DLD1 (cell line): ENCODE results near the gene SNED1.
"Not testable (repeated sequence)": the region's sequence is repeated elsewhere in the genome, so short reads cannot be mapped to it uniquely, and the experiment has no call there.

Experiments
- in situ Hi-C: cut with HindIII; loops from 2 replicates; pipeline ENCODE4 v1.10.0; 2017; ENCODE audit warnings: low sequenced_read_pairs

SNED1 gene

DNA sequence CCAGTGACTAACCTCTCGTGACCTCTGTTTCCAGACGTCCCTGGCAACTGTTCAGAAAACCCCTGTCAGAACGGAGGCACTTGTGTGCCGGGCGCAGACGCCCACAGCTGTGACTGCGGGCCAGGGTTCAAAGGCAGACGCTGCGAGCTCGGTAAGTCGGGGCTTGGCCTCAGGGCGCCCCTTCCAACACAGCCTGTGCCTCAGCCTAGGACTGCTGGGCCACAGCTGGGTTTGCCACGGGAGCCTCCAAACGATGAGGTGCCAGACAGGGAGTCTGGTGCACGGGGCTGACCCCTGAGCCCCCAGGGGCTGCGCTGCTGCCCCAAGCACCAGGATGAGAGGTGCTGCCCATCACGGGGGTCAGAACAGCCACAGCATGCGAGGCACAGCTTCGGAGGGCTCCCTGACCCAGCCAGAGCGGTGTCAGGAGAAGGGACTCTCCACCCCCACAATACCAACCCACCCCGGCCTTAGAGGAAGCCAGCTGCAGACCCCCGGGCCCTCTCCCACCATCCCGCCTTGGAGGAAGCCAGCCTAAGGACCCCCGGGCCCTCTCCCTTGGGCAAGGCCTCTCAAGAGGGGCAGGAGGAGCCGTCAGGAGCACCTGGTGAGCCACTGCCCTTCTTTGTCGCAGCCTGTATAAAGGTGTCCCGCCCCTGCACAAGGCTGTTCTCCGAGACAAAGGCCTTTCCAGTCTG, 83.4 kb downstream of the SNED1 start:
- in situ Hi-C loops, result no loop called here

- in situ Hi-C loops, result no loop called here
Measured at GRCh38 chr2:241082341-241083090, 84.1 kb downstream of the SNED1 start.

GRCh38 chr2:241083091-241083415, 84.6 kb downstream of the SNED1 start:
- in situ Hi-C loops, result no loop called here

GRCh38 chr2:241084856-241085444, 86.5 kb downstream of the SNED1 start:
- in situ Hi-C loops, result no loop called here

- in situ Hi-C loops, result no loop called here
Measured at GRCh38 chr2:241087420-241088268, 89.2 kb downstream of the SNED1 start.

DNA sequence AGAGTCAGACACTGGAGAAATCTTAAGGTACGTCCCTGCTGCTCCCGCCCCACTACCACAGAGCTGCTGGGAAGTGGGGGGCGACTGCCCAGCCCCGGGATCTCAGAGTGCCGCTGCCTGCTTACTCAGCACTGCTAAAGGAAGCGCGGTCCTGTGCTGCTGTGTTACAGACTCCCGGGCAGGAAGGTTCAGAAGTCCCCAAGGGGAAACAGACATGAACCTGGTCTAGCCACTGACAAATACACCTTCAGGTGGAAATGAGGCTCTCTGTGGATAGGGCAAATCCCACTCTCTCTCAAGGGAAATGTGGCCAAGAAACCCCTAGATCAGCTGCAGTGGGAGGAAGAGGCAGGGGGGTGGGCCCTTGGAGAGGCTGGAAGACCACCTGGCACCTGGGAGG, 90.0 kb downstream of the SNED1 start:
- in situ Hi-C loops, result no loop called here

GRCh38 chr2:241088791-241089732, 90.6 kb downstream of the SNED1 start:
- in situ Hi-C loops, result no loop called here

DNA sequence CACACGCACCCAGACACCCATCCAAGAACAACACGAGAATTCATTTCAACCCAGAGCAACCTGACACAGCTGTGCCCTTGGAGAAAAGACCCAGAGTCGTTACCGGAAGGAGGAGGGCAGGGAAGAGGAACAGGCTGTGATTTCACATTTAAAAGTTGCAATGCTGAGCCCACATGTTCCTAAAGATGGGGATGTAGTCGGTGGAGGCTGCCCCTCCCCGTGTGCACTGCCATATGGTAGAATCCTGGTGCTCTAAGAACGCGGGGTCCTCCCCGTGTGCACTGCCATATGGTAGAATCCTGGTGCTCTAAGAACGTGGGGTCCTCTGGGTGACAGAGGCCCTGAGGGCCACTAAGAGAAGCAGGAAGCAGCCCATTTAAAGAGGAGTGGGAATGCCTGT, 92.8 kb downstream of the SNED1 start:
- in situ Hi-C loops, result no loop called here

DNA sequence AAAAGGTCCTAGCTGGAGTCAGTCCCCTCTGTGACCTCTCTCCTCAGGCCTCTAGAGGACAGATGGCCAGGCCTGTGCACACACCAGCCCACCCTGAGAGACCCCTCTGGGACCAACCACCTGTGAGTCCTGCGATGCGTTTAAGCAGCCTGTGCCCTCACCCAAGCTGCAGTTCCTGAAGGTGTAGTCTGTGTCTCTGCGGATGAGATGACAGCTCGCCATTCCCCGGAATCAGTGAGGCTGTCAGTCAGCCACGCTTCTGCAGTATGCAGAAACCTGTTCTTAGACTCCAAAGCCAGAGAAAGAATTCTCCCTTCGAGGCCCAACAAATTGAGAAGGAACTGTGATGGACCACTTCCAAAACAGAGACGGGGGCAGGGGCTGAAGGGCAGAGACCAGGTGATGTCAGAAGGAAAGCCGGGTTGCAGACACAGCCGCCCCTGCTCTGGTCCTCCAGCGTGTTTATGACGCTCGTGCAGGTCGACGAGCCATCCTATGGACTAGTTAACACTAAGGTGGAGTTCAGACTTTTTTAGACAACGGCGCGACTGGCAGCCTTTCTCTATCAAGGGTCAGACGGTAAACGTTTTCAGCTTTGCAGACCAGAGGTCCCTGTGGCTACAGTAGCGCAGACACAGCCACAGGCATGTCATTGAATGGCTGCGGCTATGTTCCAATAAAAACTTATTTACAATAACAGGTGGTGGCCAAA, 93.5 kb downstream of the SNED1 start:
- in situ Hi-C loops, result no loop called here

GRCh38 chr2:241092677-241093076, 94.3 kb downstream of the SNED1 start:
- in situ Hi-C loops, result no loop called here

DNA sequence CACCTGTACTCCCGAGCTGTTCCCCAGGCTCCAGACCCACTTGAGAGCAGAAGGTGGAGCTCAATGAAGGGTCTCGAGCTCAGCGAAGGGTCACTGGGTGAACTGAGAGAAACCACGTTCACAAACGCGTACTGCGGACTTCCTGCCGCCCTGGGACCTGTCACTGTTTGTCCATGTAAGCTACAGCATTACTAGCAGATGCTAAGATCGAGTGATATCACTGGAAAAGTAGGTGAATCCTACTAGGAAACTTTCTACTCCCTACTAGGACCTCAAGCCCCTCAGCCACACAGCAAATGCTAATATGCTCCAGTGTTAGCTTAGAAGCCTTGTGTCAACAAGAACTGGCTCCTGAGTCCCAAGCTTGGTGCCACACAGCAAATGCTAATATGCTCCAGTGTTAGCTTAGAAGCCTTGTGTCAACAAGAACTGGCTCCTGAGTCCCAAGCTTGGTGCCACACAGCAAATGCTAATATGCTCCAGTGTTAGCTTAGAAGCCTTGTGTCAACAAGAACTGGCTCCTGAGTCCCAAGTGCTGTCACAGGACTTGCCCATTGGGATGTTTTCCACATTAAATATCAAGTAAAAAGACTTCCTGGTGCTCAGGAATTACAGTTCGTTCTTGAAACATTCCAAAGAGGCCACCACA, 94.8 kb downstream of the SNED1 start:
- in situ Hi-C loops, result not testable (repeated sequence)

GRCh38 chr2:241094172-241094571, 95.8 kb downstream of the SNED1 start:
- in situ Hi-C loops, result no loop called here

GRCh38 chr2:241094924-241095420, 96.6 kb downstream of the SNED1 start:
- in situ Hi-C loops, result no loop called here

DNA sequence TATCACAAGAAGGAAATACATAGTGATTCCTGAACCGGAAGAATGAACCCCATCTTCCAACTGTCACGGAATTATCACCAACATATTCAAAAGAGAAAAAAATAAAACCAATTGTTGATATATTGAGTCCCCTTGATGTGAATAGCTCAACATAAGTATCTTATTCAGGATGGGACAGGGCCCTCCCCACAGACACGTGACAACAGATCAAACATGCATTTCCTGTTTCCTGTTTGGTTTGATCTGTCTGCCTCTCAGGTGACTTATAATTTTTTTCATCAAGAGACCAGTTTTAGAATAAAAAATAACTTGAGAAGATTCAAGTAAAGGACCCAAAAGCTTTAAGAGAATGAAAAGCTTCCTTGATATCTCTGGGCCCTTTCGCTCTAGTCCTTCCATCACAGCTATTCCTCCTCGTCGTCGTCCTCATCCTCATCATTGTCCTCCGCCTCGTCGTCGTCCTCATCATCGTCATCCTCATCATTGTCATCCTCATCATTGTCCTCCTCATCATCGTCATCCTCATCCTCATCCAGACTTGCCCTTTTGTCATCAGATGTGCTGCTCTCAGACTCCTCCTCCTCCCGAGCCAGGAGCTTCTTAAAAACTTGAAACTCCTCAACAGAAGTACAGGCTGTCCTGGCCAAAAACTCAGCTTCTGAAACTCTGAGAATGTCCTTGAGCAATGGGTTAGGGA, 97.3 kb downstream of the SNED1 start:
- in situ Hi-C loops, result no loop called here

DNA sequence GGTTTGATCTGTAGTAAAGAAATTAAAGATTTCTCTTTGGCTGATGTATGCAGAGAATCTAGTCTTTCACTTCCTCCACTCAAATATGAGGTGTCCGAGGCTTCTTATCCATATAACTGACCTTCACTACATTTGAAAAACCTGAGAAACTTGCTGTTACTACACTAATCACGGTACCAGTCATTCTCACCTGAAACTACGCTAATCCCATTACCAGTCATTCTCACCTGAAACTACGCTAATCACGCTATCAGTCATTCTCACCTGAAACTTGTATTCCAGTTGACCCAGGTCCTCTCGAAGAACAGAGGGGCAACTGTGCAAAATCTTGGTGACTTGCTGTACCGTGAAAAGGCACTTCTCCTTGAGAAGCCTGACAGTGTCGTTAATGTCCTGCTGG, 98.6 kb downstream of the SNED1 start:
- in situ Hi-C loops, result no loop called here

DNA sequence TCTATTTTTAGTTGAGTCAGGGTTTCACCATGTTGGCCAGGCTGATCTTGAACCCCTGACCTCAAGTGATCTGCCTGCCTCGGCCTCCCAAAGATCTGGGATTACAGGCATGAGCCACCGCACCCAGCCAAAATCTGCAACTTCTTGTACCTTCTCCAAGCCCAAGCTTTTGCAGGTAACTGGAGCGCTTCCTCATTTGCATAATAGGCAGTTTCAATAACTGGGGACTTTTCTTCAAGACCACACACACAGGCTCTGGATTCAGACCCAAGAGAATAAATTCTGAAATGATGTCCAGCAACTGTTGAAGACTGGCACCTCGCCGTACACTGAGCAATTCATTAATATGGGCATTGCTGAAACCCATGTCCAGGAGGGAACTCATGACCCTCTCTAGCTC, 100.8 kb downstream of the SNED1 start:
- in situ Hi-C loops, result no loop called here

DNA sequence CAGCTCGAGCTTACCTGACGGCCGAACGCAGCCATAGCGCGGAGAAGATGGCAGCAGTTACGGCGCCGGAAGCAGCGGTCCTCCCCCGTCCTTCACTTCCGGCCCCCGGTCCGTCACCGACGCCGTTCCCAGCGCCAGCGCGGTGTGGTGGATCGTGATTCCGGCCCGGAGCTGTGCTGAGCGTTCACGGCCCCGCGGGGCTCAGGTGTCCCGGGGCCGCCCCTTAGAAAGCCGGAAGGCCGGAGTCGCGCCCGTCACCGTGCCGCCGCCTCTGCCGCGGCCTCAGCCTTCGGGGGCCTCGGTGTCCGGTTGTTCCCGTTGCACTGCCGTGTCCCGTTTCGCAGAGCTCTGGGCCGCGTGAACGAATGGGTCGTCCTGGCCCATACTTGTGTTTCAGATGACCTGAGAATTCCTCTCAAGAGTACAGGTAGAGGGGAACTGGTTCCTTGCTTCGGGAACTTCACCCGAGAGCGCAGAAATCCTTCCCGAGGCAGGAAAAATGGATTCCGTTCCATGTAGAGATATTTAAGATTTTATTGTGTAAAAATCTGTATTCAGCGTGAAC, 103.9 kb downstream of the SNED1 start, which contains the start of gene MTERF4:
Gene MTERF4, minus strand, starts transcription at position 49 of the 565 bp plus-strand sequence. Its CDS starts 14 bp downstream, at position 35.
- in situ Hi-C loops, result no loop called here

- in situ Hi-C loops, result no loop called here
Measured at GRCh38 chr2:241103176-241103595, 104.8 kb downstream of the SNED1 start.
